ENCODE results near the gene UFL1. TPM values are rescaled to one million over a fixed set of nuclear protein-coding genes. Genes with fewer than 3 reads are reported as not detected.

UFL1 gene
- total RNA-seq, 1 donor from 2014 or later, result 18.0 TPM

GRCh38 chr6:96604420-96604819, 82.8 kb downstream of the UFL1 start:
- H3K4me3 ChIP-seq (ENCODE audit: low read depth, low read length), result no peak overlapping the region
- TF ChIP-seq CTCF (conservative IDR thresholded peaks at IDR 0.05; ENCODE audit: low read depth, low read length), result no peak
- no peak for DNase-seq (ENCODE audit: low read depth)

Other genes with a start within 250 kb of the UFL1 start
- not detected in 2 replicates for gene FHL5, start 41.3 kb downstream of the UFL1 start, total RNA-seq

All from epithelial cell of proximal tubule (primary cell).